GM12801 (cell line): Measurements from ENCODE around the gene KRTCAP3.

Experiments
- TF ChIP-seq, protein P1 (sequence below): IDR thresholded peaks from one replicate; pipeline ENCODE4 v1.5.1; 2011; ENCODE audit warnings: control low read depth; ENCODE audit not compliant: insufficient read length; ENCODE audit errors: extremely low read depth

Gene KRTCAP3

DNA sequence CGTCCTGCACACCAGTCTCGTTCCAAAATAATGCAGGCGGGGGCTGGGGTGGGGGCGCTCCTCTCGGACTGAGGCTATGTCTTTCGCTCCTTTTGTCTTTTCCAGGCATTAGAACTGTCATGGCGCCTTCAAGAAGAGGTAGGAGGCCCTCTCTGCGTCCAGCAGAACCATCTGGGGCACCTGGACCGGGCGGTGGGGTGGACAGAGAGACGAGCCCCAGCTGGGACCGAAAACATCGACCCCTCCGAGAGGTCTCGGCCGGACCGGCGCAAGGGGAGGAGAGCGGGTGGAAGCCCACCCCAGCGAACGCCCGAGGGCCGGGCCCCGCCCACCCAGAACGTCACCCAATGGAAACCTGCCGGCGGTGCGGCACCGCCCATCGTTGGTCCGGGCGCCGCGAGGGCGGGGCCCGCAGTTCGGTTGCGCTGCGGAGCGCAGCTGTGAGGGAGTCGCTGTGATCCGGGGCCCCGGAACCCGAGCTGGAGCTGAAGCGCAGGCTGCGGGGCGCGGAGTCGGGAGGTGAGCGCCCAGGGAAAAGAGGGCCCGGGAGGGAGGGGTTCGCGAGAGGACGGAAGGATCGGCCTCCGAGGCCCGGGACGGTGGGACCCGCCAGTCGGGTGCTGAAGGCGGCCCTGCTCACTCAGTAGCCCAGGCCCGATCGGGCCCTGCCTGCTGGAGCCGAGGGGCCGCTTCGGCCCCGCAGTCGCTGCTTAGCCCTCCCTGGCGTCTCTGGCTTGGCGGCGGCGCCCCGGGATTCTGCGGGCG lies 13.8 kb upstream of the KRTCAP3 start, which contains the start of gene NRBP1:
NRBP1 (plus strand) TSS at position 419 of the 765 bp plus-strand sequence. CDS start 4,643 bp downstream, outside the sequence.
- TF ChIP-seq, protein P1, sequence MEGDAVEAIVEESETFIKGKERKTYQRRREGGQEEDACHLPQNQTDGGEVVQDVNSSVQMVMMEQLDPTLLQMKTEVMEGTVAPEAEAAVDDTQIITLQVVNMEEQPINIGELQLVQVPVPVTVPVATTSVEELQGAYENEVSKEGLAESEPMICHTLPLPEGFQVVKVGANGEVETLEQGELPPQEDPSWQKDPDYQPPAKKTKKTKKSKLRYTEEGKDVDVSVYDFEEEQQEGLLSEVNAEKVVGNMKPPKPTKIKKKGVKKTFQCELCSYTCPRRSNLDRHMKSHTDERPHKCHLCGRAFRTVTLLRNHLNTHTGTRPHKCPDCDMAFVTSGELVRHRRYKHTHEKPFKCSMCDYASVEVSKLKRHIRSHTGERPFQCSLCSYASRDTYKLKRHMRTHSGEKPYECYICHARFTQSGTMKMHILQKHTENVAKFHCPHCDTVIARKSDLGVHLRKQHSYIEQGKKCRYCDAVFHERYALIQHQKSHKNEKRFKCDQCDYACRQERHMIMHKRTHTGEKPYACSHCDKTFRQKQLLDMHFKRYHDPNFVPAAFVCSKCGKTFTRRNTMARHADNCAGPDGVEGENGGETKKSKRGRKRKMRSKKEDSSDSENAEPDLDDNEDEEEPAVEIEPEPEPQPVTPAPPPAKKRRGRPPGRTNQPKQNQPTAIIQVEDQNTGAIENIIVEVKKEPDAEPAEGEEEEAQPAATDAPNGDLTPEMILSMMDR, result no peak

DNA sequence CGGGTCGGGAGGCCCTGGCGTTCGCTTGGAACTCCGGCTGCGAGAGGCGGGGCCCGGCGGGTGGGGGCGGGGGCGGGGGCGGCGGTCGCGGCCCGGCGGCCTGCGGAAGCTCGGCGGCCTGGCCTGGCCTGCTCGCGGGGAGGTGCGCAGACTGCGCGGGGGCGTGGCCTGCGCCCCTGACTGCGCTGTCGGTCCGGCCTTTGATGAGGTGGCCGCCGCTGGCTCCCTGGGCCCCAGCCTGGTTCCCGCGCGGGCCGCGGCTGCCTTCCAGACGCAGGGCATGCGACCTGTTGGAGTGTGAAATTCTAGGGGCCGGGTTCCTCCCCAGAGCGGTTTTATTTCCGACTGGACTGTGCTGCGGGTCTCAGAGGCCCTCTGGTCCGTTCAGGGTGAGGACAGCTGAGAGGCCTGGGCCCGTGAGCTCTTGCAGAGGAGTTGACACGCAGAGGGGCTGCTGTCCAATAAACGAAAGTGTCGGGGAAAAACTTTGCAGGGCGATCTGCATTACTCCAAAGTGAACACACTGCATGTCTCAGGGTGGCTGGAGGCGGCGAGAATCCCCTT lies 13.1 kb upstream of the KRTCAP3 start:
- TF ChIP-seq, protein P1, result no peak

DNA sequence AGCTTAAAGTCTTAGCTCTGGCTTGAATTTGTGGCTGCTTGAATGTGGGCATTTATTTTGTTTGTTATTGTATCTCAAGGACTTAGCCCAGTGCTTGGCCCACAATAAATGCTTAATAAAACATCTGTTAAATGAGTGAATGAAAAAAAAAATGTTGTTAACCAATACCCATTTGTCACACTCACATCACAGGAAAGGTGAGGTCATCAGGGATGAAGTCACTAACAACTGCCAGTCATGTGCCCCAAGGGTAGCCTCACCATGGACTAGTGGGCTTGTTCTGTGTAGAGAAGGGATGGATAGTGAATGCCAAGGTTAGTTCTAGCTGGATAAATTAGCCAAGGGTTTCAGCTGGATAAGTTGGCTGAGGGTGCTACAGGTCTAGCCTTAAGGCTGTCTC lies 10.8 kb upstream of the KRTCAP3 start:
- TF ChIP-seq, protein P1, result no peak

DNA sequence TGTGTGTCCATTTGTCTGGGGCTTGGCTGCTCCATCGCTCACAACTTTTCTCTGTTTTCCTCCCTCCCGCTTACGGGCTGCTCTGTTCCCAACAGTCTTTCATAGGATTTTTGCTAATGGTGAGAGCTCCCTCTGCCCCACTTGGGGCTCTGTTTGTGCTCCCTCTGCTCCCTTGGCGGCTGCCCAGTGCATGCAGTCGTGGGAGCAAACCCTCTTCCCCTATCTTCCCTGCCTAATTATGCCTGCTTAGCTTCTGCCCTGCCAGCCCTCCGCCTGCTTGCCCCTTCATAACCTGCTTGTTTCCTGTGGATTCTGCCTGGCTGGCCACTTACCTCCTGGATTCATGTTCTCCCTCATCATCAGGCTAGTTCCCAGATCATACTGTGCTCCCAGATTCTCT lies 6.6 kb upstream of the KRTCAP3 start:
- TF ChIP-seq, protein P1, result no peak

DNA sequence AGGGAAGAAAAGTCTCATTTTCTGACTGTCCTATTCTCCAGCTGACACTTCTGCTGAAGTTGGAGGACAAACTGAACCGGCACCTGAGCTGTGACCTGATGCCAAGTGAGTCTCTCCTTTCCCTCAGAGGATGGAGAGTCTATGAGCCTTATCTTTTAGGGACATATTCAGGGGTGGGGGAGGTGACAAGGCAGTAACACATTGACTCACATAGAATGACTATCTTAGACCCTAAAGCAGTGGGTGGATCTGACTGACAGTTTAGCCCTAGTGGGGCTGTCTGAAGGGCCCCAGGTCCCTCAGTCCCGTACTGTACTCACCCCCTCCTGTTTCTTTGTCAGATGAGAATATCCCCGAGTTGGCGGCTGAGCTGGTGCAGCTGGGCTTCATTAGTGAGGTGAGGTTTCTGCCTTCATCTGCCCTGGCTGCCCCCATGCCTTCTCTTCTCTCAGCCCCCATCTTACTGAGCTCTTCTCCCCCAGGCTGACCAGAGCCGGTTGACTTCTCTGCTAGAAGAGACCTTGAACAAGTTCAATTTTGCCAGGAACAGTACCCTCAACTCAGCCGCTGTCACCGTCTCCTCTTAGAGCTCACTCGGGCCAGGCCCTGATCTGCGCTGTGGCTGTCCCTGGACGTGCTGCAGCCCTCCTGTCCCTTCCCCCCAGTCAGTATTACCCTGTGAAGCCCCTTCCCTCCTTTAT lies 805 bp upstream of the KRTCAP3 start:
- TF ChIP-seq, protein P1, result no peak

DNA sequence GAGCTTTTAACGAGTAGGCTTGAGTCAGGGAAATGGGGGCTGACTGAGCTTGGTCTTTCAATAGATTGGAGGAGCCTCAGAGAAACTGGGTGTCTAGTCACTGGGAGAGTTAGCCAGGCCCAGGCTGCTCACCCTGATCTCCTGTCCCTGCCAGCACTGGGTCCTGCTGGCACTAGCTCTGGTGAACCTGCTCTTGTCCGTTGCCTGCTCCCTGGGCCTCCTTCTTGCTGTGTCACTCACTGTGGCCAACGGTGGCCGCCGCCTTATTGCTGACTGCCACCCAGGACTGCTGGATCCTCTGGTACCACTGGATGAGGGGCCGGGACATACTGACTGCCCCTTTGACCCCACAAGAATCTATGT lies 720 bp downstream of the KRTCAP3 start:
- TF ChIP-seq, protein P1, result no peak

DNA sequence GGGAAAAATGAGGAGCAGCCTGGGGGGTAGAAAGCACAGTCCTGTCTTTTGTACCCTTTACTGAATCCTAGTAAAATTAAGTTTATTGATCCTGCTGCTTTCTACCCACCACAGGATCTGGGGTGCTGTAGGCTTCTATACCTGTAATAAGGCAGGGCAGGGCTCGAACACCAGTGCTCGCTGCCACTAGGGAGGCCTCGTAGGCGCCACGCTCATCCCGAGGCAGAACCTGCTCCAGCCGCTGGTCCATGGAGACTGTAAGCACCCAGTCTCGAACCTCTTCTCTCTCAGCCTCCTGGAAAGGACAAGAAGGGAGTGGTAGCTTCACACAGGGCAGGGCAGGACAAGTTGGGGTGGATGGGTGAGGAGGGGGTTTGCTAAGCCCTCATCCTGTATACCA lies 3.0 kb downstream of the KRTCAP3 start:
- TF ChIP-seq, protein P1, result no peak
